Activated CD4-positive, alpha-beta T cell treated with anti-CD3 and anti-CD28 coated beads, Interleukin-2, Interleukin-6, amounts not matched to agents 100 ng/mL and 50 ng/mL, durations not matched to agents 16 hours and 8 hours (primary cell): ENCODE results near the gene TRAP1.

ENCODE experiments used
- DNase-seq: peaks from one replicate; pipeline ENCODE4 v3.0.0-alpha.2; 2020

Gene TRAP1

DNA sequence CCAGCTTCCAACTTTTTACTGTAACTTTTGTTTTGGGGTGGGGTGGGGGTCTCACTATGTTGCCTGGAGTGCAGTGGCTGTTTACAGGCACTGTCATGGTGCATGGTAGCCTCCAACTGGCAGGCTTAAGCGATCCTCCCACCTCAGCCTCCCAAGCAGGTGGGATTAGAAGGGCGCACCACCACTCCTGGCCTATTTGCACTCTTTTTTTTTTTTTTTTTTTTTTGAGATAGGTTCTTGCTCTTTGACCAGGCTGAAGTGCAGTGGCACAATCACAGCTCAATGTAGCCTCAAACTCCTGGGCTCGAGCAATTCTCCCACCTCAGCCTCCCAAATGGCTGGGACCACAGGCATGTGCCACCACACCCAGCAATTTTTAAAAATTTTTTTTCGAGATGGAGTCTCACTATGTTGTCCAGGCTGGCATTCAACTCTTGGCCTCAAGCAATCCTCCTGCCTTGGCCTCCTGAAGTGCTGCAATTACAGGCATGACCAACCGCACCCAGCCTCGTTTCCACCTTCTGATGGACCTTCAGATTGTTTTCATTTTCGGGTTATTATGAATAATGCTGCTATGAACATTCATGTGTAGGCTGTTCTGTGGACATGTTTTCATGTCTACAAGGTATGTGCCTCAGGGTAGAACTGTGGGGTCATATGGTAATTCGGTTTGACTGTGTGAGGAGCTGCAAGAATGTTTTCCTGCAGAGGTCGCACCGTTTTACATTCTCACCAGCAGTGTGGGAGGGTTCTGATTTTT, 10.9 kb downstream of the TRAP1 start:
- no peak for DNase-seq

DNA sequence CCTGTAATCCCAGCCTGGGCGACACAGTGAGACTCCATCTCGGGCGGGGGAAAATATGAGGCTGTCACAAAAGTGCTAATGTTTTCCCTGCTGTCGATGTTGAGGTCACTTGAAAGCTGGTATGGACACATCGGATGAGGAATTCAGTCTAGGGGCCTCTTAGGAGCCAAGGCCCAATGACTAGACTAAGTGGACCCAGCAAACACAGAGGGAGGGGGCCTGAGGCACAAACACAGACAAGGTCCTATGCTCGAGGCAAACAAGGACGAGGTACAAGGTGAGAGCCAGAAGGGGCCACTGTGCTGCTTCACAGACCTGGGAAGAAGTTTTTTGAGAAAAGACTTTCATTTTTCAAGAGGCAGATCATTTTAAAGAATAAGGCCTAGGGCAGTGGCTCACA, 15.2 kb downstream of the TRAP1 start:
- DNase-seq, result no peak

DNA sequence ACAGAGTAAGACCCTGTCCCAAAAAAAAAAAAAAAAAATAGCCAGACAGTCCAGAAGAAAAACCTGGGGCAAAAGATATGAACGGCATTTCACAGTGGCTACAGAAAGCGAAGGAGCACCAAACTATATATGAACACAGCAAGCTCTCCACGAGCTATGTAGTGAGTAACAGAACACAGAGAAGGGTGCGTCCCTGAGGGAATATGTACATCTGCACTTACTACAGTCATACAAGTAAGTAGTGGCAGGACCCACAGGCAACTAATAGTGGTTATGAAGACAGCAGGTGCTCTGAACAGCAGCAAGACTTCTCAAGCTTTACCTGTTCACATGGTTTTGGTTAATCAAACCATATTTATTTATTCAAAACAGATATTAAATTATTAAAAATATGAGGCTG, 15.8 kb downstream of the TRAP1 start:
- no peak for DNase-seq

DNA sequence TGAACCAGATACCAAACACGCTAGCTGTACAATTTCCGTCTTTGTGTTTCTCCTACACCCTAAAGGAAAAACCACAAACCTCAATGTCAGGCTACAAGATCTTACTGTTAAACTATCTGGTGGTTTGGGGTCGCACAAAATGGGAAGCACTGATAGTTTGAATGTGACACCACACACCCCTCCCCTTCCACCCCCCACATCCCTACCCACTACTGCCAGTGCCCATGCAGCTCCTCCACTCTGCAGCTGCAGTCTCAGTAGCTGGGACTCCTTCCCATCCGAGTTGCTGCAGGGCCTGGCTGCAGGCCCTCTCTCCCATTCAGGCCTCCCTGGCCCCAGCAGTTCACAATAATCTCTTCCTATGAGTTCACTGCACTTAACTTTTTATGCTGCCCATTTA, 18.4 kb downstream of the TRAP1 start:
- no peak for DNase-seq

DNA sequence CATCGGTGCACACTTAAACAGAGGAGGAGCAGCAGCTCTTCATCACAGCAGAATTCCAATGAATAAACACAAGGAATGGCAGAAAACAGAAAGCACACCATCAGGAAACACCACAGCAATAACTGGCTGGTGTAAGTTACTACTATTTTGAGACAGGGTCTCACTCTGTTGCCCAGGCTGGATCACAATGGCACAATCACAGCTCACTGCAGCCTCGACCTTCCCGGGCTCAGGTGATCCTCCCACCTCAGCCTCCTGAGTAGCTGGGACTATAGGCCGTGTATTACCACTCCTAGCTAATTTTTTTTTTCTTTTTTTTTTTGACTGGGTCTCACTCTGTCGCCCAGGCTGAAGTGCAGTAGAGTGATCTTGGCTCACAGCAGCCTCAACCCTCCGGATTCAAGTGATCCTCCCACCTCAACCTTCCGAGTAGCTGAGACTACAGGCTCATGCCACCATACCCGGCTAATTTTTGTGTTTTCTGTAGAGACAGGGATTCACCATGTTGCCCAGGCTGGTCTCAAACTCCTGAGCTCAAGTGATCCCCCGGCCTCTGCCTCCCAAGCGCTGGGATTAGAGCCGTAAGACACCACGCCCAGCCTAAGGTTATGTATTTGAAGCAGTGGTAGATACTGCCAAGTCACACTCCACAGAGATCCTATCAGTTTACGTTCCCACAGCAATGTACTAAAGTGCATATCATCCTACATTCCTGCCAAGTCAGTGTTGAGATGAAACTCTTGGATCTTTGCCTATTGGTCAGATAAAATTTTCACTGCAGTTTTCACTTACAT, 20.7 kb downstream of the TRAP1 start:
- no peak for DNase-seq

DNA sequence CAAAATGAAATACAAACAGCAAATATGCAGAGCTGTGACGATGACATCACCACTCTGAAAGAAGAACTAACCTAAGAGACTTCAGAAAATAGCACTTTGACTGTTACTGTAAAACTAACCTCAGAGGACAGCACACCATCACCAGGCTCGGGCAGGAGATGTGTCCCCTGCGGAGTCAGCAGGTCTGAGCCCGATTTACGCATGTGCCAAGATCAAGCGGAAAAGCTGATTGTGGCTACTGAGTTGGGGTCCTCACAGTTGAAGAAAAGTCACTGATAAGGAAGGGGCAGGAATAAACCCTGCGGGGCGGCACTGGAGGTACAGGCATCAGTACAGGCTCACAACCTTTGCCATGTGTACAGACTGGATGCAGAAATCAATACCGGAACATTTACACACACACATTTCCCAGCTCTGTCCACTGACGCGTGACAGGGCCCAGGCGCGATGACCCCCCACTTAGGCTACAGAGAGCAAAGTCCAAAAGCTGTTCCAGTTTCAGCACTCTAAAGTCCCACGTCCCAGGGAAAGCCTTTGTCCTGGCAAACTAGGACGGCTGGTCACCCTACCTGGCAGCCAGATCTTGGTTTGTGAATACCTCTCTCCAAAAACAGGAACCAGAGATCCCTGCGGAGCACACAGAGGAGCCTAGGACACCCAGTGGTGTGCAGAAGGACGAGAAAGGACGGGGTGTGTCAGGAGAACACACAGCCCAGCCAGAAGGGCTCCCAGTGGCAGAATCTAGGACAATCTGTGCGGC, 21.5 kb downstream of the TRAP1 start:
- no peak for DNase-seq

DNA sequence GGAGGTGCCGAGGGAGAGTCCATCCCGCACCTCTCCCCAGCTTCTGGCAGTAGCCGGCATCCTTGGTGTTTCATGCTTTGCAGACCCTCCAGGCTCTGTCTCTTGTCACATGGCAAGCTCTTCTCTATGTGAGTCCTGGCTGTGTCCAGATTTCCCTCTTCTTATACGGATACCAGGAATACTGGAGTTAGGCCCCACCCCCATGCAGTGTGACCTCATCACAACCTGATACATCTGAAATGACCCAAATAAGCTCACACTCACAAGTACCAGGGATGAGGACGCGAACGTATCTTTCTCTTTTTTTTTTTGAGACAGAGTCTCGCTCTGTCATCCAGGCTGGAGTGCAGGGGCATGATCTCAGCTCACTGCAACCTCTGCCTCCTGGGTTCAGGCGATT, 23.3 kb downstream of the TRAP1 start:
- no peak for DNase-seq

DNA sequence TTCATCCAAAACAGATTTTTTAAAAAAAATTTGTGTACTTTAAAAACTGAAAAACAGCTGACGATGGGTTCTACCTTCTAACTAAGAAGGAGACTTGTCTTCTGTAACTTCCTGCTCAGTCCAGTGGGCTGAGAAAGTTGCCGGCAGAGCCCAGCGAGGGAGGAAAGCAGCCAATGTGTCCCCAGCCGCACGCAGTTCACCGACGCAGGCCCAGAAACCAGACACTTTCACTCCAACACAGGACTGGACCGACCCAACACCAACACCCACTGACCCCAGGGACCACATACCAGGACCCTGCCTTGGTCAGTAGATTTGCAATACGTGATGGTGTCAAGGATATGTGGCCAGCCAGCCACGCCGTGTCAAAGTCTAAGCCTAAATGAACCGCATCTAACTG, 25.6 kb downstream of the TRAP1 start:
- DNase-seq, result no peak

DNA sequence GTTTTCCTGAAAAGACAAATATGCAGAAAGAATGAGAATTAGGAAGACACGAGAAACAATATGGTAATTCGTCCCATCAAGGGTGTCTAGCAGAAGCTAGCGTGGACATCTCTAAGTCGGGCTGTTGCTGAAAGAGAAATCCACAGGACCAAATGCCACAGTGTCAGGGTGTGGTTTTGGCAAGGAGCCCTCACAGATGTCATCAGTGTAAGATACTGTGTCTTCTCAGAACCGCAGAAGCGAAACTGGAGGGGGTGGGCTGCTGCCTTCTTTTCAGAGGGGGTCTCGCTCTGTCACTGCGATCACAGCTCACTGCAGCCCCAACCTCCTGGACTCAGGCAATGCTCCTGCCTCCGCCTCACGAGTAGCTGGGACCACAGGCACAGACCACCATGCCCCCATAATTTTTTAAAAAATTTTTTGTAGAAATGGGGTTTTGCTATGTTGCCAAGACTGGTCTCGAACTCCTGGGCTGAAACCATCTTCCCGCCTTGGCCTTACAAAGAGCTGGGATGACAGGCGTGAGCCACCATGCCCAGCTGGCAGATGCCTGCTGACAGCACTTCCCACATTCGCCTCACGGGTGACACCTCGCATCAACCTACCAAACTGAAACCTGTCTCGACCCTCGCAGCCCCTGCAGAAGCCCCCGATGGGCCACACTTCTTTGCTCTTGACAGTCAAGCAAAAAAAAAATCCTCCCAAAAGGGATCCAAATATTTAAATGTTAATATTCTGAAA, 26.2 kb downstream of the TRAP1 start:
- no peak for DNase-seq

DNA sequence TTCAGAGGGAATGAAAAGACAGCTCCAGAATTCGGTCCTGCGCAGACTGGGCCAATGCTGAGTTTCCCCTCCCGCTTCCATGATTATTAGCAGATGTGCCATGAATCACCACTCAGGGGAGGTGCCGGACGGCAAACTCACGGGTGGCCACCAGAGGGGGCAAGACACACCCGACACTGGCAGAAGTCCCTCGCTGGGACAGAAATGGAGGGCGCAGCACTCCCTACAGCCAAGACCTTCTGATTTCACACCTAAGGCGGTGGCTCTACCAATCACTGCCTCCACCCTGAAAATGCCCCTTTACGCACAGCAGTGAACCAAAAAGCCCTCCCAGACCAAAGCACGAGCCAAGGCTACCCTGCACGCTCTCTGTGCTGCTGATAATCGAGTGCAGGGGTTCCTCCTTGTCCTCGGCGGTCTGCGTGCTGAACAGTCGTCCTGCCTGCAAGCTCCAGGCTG, 26.8 kb downstream of the TRAP1 start:
- peak; percentile 88 for DNase-seq

DNA sequence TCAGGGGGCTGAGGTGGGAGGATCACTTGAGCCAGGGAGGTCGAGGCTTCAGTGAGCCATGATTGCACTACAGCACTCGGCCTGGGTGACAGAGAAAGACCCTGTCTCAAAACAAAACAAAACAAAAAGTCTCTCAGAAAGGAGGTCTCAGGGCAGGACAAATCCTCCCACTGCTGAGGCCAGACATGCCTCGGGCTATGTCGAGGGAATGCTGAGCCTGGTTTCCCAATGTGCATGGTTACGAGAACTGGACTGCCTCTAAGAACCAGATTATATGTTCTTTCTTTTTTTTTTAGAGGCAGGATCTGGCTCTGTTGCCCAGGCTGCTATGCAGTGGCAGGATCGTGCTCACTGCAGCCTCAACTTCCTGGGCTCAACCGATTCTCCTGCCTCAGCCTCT, 27.6 kb downstream of the TRAP1 start:
- DNase-seq, result no peak

DNA sequence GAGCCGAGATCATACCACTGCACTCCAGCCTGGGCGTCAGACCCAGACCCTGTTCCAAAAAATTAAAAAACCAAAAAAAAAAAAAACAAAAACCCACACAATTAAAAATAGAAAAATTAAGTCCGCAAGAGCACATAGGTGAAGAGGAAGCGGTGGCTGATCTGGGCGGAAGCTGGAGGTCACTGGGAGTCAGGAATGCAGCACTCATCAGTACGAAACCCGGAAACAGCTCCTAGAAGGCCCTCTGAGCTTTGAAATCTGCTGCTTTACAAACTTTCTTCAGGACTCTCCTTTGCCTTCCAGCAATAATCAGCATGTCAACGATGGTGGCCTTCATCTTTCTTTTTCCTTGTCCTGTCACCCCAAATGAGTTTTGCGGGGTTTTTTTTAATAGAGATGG, 29.5 kb downstream of the TRAP1 start:
- no peak for DNase-seq

DNA sequence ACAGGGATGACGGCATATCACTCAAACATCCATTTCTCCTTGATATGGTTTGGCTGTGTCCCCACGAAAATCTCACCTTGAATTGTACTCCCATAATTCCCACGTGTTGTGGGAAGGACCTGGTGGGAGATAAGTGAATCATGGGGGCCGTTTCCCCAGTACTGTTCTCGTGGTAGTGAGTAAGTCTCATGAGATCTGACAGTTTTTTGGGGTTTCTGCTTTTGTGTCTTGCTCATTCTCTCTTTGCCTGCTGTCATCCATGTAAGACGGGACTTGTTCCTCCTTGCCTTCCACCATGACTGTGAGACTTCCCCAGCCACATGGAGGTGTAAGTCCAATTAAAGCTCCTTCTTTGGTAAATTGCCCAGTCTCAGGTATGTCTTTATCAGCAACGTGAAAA, 30.3 kb downstream of the TRAP1 start:
- DNase-seq, result no peak

DNA sequence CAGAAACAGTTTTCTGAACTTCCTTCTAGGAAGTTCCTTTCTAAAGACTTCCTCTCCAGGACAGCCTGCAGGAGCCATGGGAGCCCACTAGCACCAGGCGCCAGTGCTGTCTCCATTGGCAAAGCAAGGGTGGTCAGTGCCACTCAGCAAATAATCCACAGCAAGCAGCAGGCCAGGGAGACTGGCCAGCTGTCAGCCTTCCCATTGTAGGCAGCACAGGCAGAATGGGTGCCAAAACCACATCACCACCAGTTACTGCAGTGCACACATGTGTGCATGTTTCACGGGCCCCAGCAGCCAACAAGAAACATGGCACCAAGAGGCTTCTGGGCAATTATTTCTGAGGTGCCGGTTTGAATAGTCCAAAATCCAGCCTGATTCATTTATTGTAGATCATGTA, 36.1 kb downstream of the TRAP1 start:
- no peak for DNase-seq

DNA sequence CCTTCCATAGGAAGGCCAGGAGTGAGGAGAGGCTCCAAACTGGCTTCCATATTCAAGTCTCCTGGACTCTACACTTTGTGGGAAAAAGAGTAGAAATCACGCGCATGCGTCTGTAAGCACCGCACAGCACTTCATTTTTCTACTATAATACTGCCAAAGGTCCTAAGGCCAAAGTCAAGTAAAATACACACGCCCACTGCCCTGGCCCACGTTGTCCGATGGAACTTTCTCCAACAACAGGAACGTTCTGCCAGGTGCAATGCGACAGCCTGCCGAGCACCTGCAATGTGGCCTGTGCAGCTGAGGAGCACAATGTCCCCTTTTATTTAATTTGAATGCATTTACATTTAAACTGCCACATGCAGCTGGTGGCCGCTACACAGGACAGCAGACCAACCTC, 39.3 kb downstream of the TRAP1 start:
- DNase-seq, result no peak

DNA sequence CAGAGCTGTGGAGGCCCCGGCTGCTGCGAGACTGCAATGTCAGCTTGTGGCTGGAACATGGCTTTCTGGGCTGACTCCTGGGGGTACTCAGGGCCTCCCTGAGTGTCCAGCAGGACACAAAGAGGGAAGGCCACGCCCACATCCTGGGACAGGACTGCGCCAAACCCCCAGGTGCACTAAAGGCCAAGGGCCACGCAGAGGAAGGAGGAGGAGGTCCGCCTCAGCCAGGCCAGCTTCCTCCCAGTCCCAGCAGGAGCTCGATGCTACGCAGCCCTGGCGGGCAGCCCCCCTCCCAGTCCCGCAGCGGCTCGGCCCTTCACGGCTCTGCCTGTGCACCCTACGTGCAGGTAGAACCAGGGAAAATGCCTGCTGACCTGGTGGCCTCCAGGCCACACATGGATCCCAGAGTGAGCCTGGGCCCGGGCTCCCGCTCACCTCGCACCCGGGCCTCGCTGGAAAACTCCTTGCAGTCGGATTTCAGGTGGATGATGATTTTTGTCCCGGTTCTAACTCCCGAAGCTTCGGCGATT, 41.7 kb downstream of the TRAP1 start:
- no peak for DNase-seq

DNA sequence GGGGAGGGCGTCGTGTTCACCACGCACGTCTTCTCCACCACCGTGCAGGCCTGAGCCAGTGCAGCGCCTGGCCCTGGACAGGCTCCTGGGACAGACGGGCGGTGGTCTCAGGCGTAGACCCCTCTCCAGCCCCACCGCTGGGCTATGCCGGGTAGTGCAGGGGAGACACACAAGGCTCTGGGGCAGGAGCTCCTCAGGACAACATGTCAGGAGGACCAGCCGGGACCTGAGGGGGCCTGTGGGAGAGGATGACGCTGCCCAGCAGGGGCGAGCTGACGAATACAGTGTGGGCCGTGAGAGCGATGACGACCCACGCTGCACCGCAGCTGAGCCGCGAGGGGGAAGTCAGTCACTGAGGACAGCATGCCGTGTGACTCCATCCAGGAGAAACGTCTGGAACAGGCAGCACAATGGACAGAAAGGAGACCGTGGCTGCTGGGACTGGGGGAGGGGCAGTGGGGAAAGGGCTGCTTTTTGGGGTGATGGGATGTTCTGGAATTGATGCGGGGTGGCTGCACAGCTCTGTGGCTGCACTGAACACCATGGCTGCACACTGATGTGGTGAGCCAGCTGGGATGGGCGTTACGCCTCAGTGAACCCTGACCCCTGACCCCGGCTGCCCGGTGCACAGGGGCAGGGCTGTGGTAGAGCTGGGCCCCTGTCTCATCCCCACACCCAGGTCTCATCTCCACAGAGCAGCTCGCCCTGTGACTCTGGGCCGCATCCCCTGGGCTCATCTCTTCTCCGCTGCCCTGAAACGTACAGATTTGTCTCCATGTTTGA, 42.6 kb downstream of the TRAP1 start:
- no peak for DNase-seq

DNA sequence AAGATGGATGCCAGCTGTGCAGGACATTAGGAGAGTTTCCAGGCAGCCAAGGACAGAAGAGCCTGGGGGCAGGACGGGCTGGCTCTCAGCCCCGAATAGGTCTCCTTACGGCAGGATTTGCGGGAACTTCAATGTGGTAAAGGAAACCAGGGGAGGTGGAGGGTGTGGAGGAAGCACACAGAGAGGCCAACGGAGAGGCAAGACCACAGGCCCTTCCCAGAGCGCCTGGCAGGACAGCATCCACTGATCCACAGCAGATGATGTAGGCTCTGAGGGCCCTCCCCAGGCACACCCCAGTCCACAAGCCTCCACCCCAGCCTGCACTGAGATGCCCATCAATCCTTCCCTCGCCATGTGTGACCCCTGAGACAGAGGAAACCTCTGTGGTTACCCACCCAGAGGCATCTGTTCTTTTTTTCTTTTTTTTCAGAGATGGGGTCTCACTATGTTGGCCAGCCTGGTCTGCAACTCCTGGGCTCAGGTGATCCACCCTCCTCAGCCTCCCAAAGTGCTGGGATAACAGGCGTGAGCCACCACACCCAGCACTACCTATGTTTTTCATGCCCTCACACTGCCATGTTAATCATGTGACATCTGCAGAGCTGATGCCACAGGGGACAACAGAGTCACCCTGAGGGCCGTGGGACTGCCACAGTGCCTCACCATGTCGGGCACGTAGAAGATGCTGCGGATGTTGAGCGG, 43.5 kb downstream of the TRAP1 start:
- DNase-seq, result no peak

DNA sequence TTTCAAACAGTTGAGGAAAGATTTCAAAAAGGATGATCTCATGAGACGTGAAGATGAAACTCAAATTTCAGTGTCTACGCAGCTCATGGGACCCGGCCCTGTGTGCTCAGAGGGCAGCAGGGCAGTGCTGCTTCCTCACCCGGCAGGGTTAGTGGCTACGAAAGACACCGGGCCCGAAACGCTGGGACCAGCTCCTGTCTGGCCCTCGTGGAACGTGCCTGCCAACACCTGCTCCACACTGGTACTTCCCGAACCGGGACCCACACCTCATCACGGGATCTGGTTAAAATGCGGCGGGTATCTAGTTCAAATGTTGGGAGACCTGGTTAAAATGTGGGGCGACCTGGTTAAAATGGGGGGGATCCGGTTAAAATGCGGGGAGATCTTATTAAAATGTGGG, 44.1 kb downstream of the TRAP1 start:
- DNase-seq, result no peak

DNA sequence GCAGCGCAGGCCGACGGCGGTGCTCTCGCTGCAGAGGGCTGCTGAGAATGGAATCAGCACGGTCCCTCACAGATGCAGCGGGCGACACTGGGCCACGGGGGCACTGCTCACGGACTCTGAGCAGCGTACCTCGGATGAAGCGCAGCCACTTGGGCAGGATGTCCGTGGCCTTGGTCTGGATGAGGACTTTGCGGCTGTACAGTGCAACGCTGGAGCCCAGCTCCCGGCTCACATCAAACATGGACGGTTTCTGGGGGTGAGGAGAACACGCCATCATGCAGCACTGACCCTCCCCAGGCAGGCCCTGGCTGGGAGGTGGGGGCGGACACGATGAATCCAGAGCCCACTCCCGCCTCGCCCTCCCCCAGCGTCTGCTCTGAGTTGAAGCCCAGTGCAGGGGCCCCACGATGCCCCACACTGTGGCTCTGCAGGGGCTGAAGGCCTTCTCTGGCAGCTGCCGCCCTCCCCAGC, 44.7 kb downstream of the TRAP1 start:
- no peak for DNase-seq

DNA sequence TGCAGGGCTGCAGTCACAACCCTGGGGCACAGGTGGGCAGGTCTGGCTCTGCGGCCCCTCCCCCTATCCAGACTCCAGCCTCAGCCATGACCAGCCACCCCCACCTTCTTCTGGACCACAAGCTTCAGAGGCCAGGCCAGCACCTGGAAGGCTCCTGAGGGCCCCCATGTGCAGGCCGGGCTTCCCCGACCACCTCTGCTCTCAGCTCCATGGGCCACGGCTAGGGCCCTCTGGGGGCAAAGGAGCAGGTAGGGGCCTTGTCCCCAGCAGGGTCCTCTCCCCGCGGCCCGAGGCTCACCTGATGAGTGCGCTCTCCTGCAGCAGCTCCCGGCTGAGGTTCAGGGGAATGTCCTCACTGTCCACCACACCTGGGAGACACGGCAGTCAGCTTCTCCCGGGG, 45.9 kb downstream of the TRAP1 start:
- no peak for DNase-seq
